Esophagus muscularis mucosa (tissue), 2 donors: Measurements from ENCODE around the gene RAF1.

ENCODE experiments used
- POLR2A ChIP-seq: fragments of 450-650 bp; IDR thresholded peaks from one replicate; pipeline ENCODE4 v1.6.1; 2017; ENCODE audit warnings: antibody characterized with exemption, moderate library complexity, mild to moderate bottlenecking, low read depth
- POLR2AphosphoS5 ChIP-seq, 2 donors: sonication (generic); formaldehyde crosslinking; IDR thresholded peaks; one replicate each; pipeline ENCODE4 v1.6.1; 2017; ENCODE audit warnings: antibody characterized with exemption in 2 of 2

DNA sequence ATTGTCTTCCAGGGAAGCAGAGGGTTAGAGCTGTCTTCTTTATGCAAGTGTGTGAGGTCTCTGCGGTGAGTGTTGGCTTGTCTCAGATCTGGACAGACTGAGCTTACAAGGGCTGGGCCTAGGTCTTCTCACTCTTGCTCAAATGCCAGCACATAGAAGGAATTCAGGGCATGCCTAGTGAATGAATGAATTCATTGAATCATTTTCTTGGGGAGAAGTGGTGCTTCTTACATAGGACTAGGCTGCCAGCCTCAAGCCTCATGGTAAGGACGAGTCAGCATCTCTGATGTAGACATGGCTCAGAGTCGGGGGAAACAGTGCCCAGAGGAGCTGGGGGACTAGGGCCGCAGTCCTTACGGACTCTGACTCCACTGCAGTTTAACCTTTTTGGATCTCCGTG, 89.8 kb downstream of the RAF1 start:
- TF ChIP-seq POLR2A = no peak
- TF ChIP-seq POLR2AphosphoS5 (IDR thresholded peaks at IDR 0.05) = no peak
